NCI-H2171 (cell line): ENCODE data around the gene MAP2K3.
"Not testable (repeated sequence)": the region's sequence is repeated elsewhere in the genome, so short reads cannot be mapped to it uniquely, and the experiment has no call there.

Experiments
- DNase-seq: peaks from one replicate; lab custom pipeline; 2025; lab: John Stamatoyannopoulos, UW

MAP2K3 gene

GRCh38 chr17:21328778-21329177 lies 44.3 kb downstream of the MAP2K3 start:
- DNase-seq: not testable (repeated sequence)

GRCh38 chr17:21330436-21331160 lies 46.1 kb downstream of the MAP2K3 start:
- DNase-seq: no peak

GRCh38 chr17:21336541-21337294 lies 52.2 kb downstream of the MAP2K3 start:
- not testable (repeated sequence) for DNase-seq

DNA sequence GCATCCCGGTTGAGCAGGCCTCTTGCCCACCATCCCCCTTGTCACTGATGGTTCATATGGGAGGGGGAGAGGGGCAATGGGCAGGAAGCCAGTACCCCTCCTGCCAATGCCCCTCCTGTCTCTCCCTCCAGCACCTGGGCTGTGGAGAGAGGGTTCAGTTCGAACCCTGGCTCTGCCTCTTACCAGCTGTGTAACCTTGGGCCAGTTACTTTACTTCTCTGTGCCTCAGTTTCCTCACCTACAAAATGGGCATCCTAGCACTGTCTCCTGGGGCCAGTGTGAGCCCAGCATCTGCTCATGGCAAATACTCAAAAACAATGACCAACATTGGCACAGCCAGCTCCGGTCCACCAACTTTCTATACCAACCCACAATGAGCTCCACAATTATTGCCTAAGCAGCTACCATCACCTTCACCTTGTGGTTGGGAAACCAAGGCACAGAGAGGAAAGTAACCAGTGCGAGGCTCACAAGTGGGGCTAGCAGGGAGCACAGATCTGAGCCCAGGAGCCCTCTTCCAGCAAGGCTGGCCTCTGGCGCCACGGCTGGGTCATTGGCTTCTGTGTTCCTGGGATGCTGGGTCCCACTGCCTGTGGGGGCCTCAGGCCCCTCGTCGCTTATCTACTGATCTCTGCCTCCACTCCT lies 53.6 kb downstream of the MAP2K3 start:
- not testable (repeated sequence) for DNase-seq

- no peak for DNase-seq
Observed at GRCh38 chr17:21339011-21339410, 54.5 kb downstream of the MAP2K3 start.

DNA sequence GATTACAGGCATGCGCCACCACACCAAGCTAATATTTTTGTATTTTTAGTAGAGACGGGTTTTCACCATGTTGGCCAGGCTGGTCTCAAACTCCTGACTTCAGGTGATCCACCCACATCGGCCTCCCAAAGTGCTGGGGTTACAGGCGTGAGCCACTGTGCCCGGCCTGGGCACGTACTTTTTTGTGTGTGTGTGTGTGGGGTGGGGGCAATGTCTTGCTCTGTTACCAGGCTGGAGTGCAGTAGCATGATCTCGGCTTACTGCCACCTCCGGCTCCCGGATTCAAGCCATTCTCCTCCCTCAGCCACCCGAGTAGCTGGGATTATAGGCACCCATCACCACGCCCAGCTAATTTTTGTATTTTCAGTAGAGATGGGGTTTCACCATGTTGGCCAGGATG lies 55.1 kb downstream of the MAP2K3 start:
- not testable (repeated sequence) for DNase-seq

- DNase-seq: not testable (repeated sequence)
Observed at GRCh38 chr17:21340407-21340806, 55.9 kb downstream of the MAP2K3 start.

DNA sequence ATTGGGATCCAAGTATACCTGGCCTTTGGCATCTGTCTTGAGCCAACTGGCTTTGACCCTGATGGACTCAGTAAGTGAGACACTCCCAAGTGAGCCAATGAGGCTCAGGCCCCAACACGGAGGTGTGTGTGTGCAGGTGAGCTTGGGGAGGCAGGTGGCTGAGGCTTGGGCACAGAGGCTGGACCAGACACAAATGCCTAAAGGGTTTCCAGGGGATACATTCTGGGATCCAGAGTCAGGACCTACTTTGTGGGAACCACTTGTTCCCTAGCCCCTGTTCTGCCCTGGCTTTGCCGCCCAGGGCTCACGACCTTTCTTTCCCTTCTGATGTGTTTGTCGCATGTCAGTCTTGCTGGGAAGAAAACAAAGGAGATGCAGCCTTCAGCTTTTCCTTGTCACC lies 56.8 kb downstream of the MAP2K3 start:
- DNase-seq: not testable (repeated sequence)

DNA sequence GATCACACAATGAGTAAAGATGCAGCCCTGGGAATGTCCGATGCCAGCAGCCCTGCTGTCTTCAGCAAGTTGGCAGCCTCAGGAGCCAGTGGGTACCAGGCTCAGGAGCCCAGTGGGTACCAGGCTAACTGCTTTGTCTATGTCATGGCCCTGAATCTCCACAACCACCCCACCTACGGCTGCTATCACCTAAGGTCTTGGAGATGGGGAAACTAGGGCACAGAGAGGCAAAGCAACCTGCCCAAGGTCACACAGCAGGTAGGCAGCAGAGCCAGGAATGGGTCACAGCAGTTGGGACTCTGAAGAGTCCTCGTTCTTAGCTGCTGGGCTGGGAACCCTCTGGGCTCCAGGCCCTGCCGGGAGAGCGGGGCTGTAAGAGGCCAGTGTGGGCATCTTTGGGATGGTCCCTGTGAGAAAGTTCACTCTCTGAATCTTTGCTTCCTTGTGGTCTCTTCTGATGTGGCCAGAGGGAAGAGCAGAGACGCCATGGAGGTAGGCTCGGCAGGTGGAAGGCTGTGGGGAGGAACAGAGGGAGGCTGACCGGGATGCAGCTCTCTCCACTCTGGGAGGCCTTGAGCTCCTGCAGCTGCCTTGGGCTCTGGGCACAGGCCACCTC lies 57.5 kb downstream of the MAP2K3 start:
- DNase-seq: not testable (repeated sequence)

DNA sequence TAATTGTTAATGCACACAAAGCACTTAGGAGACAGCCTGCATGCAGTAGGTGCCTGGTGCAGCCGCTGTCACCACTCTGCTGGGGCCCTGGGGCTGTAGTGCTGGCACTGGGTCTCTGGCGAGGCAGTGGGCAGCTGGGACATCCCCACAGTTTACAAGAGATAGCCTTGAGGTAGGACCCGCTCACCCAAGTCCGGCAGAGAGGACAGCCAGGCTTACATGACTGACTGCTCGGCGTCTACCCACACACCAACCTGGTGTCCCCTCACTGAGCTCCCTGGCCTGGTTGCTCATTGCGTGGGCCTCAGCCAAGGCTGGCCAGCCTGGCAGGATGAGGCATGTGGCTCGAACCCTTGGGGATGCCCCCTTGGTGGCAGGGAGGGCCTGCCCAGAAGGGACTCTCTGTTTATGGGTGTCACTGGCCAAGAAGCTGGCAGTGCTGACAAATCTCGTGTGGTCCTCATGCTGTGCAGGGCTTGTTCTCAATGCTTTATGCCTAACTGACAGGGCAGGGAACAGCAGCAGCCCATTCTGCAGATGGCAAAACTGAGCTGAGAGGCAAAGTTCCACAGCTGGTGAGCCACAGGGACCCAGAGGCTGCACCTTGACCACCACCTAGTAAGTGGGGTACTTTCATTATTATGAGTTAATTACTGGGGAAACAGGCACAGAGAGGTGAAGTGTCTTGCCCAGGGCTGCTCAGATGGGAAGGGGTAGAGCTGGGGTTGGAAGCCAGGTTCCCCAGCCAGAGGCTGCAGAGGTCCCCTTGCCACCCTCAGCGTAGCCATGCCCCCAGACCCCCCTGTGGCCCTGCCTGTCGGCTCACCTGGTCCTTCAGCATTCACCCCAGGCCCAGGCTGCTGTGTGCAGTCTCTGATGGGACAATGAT lies 58.8 kb downstream of the MAP2K3 start:
- DNase-seq: not testable (repeated sequence)

DNA sequence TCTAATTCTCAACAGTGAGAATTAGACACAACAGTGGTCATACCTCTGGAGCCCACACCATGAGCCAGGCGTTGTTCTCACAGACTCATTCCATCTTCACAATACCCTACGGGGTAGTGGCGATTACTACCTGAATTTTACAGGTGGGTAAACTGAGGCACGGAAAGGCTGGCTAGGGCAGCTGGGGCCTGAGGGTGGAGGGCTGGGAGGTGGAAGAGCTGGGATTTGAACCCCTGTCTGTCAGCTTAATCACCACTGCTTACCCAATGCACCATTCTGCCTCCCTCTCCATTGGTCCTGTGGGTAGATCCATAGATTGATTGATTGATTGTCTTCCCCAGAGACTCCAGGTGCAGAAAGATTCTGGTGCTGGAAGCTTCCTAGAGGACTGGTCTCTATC lies 60.3 kb downstream of the MAP2K3 start:
- not testable (repeated sequence) for DNase-seq

GRCh38 chr17:21345236-21345635 lies 60.7 kb downstream of the MAP2K3 start:
- no peak for DNase-seq

- DNase-seq: not testable (repeated sequence)
Observed at GRCh38 chr17:21346107-21346506, 61.6 kb downstream of the MAP2K3 start.

DNA sequence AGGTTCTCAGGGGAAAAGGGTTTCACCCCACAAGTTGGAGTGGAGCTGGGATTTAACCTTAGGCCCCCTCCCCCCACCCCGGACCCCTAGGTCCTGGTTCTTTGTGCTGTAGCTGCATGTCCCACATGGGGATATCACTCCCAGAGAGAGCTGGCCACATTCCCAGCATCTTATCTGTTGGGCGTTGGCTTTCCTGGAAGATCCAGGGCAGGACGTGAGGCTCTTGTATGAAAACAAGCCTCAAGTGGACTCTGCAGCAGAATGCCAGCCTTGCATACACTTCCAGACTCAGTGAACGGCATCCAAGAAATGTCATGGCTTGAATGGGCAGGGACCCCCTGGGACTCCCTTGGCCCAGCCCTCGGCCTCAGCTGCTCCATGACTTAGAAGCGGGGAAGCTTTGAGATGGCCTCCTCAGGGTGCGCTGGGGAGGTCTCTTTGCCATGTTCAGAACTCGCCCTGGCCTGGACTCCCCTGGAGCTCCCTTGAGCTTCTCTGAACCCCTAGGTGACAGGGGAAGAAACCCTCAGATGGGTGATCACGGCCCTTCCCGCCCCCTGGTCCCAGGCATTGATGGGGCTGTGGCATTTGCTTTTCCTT lies 62.2 kb downstream of the MAP2K3 start:
- DNase-seq: not testable (repeated sequence)

GRCh38 chr17:21347660-21348059 lies 63.1 kb downstream of the MAP2K3 start:
- not testable (repeated sequence) for DNase-seq

DNA sequence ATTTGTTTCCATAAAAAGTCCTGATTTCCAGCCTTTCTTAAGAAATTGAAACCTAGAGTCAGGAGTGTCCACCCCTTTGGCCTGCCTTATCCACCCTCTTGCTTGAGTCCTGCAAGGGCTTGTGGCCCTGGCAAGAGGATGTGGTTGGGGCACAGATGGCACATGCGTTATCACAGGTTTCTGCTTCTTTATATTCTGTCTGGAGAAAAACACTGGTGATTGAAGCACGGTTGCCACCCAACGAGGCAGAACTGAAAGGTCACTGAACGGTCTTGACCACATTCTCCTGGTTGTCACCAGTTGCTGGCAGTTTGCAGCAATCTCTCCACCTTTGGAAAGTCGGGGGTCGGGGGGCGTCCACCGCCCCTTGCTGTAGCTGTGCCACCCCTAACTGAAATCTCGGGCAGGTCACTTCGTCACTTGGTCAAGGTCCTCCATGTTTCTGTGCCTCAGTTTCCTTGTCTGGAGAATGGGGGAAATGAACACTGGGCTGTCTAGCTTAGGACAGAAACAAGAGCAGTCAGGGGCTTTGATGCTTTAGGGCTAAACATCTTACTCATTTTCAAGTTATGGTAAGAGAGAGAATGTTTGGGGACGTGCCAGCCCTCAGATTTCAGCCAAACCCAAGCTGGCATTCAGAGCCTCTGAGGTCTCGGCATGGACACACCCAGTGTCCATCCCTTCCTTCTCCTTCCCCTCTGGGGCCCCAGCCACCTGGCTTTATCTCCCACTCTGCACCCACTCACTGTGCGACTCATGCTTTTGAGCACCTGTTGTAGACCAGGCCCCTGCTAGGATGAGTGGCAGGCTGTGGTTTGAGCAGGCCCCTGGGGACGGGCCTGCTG lies 63.8 kb downstream of the MAP2K3 start:
- DNase-seq: not testable (repeated sequence)

GRCh38 chr17:21348926-21349261 lies 64.4 kb downstream of the MAP2K3 start:
- not testable (repeated sequence) for DNase-seq

GRCh38 chr17:21349358-21350050 lies 65.0 kb downstream of the MAP2K3 start:
- DNase-seq: not testable (repeated sequence)

DNA sequence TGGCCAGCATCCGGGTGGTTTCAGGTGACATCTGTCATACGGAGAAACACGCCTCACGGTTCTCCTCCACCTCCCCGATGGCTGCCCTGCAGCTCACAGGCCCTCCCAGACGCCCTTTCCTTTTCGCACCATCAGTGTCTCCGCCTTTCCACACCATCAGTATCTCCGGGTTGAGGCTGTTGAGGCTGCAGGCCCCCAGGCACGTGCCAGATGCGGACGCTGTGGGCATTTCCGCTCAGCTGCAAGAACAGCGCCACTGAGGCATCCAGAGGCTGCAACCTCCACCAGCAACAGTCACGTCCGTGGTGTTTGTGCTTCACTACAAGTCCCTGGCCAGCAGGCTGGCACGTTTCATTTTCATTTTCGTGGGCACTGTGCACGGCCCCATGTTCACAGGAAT lies 66.0 kb downstream of the MAP2K3 start:
- DNase-seq: not testable (repeated sequence)
